K562 (cell line): ENCODE results near the gene C6orf141. TPM values are rescaled to one million over a fixed set of nuclear protein-coding genes. Genes with fewer than 3 reads are reported as not detected.
A peak's percentile ranks its signal among the peaks of the same experiment; 100 is the strongest.

Experiments
- ATAC-seq: fragments of 200-7000 bp; cut with Tn5 transposase; 3 replicates; pipeline ENCODE4 v1.9.1; 2020; ENCODE audit warnings: moderate library complexity
- BruUV-seq: library from RNA; stranded (reverse); fragments of 400-500 nt; replicated peaks from 2 replicates; lab custom pipeline; 2021; lab: Mats Ljungman, UMichigan
- CTCF ChIA-PET: fragments of 300-600 bp; formaldehyde crosslinking; extraction: SDS; loops from one replicate; lab custom pipeline; 2021; ENCODE audit warnings: low intra/inter-chr PET ratio; lab: Yijun Ruan, JAX
- POLR2A ChIA-PET: fragments of 300-600, 350-650 bp; sonication (Branson Sonifier 250); formaldehyde crosslinking; extraction: SDS; loops from one replicate; lab custom pipeline; 2021; ENCODE audit warnings: antibody characterized with exemption, inconsistent platforms; lab: Yijun Ruan, JAX
- DNase-seq, 4 experiments: peaks; one replicate each; pipeline versions ENCODE4 v3.0.0 to v3.0.0-alpha.2; 2011 to 2018; ENCODE audit warnings: low spot score in 3 of 4, mixed read lengths in 3 of 4; ENCODE audit errors: extremely low read depth in 1 of 4
- FAIRE-seq: peaks from 2 replicates; lab custom pipeline; 2011; peaks lifted over from hg19 to GRCh38; lab: Jason Lieb, UNC
- H2AFZ ChIP-seq: 2 replicates; pipeline ENCODE4 v1.6.0; 2011; ENCODE audit warnings: low read depth, low read length, control low read depth, inconsistent platforms
- H3K27ac ChIP-seq: fragments of 200-600 bp; 3 replicates; pipeline ENCODE4 v1.8.0; 2011; ENCODE audit warnings: low read depth, mild to moderate bottlenecking, control low read depth, inconsistent platforms, low read length, moderate library complexity, mixed read lengths; ENCODE audit errors: extremely low read depth
- H3K27me3 ChIP-seq, 2 experiments: fragments of 300-600 bp in 1 of 2; 2 replicates in 1 of 2; 3 replicates in 1 of 2; pipeline versions ENCODE4 v1.6.0 to v1.8.0; 2011; ENCODE audit warnings: inconsistent platforms in 2 of 2, low read length in 2 of 2, mild to moderate bottlenecking in 1 of 2, mixed read lengths in 1 of 2, moderate library complexity in 1 of 2; ENCODE audit not compliant: control insufficient read depth in 2 of 2, insufficient read depth in 2 of 2
- H3K36me3 ChIP-seq: fragments of 300-600 bp; 3 replicates; pipeline ENCODE4 v1.8.0; 2011; ENCODE audit warnings: mild to moderate bottlenecking, low read length, inconsistent platforms; ENCODE audit not compliant: control insufficient read depth, insufficient read depth
- H3K4me1 ChIP-seq, 2 experiments: fragments of 200-600 bp in 1 of 2; replicated peaks in 1 of 2; 2 replicates in 1 of 2; 3 replicates in 1 of 2; pipeline versions ENCODE4 v1.5.1 to v1.8.0; 2011; ENCODE audit warnings: inconsistent platforms in 2 of 2, low read length in 2 of 2, mild to moderate bottlenecking in 1 of 2, mixed read lengths in 1 of 2, moderate library complexity in 1 of 2; ENCODE audit not compliant: control insufficient read depth in 2 of 2, insufficient read depth in 2 of 2
- H3K4me2 ChIP-seq: 2 replicates; pipeline ENCODE4 v1.6.1; 2011; ENCODE audit warnings: low read length, control low read depth, inconsistent platforms, mixed read lengths; ENCODE audit not compliant: insufficient read depth
- H3K4me3 ChIP-seq: fragments of 200-600 bp; sonication (generic), shearing (Covaris generic); 2 replicates; pipeline ENCODE4 v1.5.1; 2016; ENCODE audit warnings: control low read depth, inconsistent platforms
- H3K79me2 ChIP-seq: fragments of 200-600 bp; 3 replicates; pipeline ENCODE4 v1.8.0; 2011; ENCODE audit warnings: low read length, inconsistent platforms; ENCODE audit not compliant: control insufficient read depth, insufficient read depth
- H3K9ac ChIP-seq, 2 experiments: 2 replicates each; pipeline versions ENCODE4 v1.6.0 to v1.6.1; 2011; ENCODE audit warnings: low read depth in 2 of 2, low read length in 2 of 2, control low read depth in 1 of 2, inconsistent platforms in 1 of 2, mild to moderate bottlenecking in 1 of 2, mixed read lengths in 1 of 2; ENCODE audit not compliant: insufficient read depth in 1 of 2
- H3K9me1 ChIP-seq: one replicate; pipeline ENCODE4 v1.6.0; 2011; ENCODE audit warnings: inconsistent platforms, mild to moderate bottlenecking, low read length, moderate library complexity; ENCODE audit not compliant: control insufficient read depth, insufficient read depth
- H3K9me3 ChIP-seq: replicated peaks from 2 replicates; pipeline ENCODE4 v1.5.1; 2011; ENCODE audit warnings: low read depth, low read length, inconsistent platforms; ENCODE audit not compliant: control insufficient read depth, insufficient read depth
- H4K20me1 ChIP-seq: replicated peaks from 2 replicates; pipeline ENCODE4 v1.6.1; 2011; ENCODE audit warnings: low read length, inconsistent platforms, mixed read lengths; ENCODE audit not compliant: control insufficient read depth, insufficient read depth
- CHD4 ChIP-seq: fragments of 200-600 bp; sonication (generic); IDR thresholded peaks from 3 replicates; pipeline ENCODE4 v1.6.1; 2012; ENCODE audit warnings: low read depth, mild to moderate bottlenecking, mixed read lengths, low read length, inconsistent platforms; ENCODE audit not compliant: insufficient read depth, insufficient replicate concordance, poor library complexity, severe bottlenecking
- KAT7 ChIP-seq: sonication (generic); formaldehyde crosslinking; IDR thresholded peaks from 2 replicates; pipeline ENCODE4 v1.8.0; 2022; ENCODE audit warnings: missing genetic modification reagents, mild to moderate bottlenecking, borderline replicate concordance
- MXI1 ChIP-seq: IDR thresholded peaks from 2 replicates; pipeline ENCODE4 v1.6.1; 2011; ENCODE audit warnings: low read depth, mild to moderate bottlenecking, improper control_type of control experiment, low read length
- MYNN ChIP-seq, 2 experiments: sonication (generic); formaldehyde crosslinking in 1 of 2; IDR thresholded peaks; 2 replicates each; pipeline versions ENCODE4 v1.5.0 to v1.6.1; 2016 to 2020; ENCODE audit warnings: antibody characterized with exemption in 1 of 2, missing genetic modification reagents in 1 of 2
- RNF219 ChIP-seq: fragments of 250-450 bp; sonication (Bioruptor Pico); IDR thresholded peaks from 2 replicates; pipeline ENCODE4 v1.5.0; 2022; ENCODE audit warnings: mild to moderate bottlenecking
- ZNF76 ChIP-seq: fragments of 250-450 bp; sonication (Bioruptor Pico); IDR thresholded peaks from 2 replicates; pipeline ENCODE4 v1.4.0; 2020; ENCODE audit warnings: mild to moderate bottlenecking, moderate library complexity, borderline replicate concordance
- ZSCAN32 ChIP-seq: fragments of 450-650 bp; formaldehyde crosslinking; IDR thresholded peaks from 2 replicates; pipeline ENCODE4 v1.4.0; 2020; ENCODE audit warnings: mild to moderate bottlenecking, moderate library complexity
- WGBS: fragments of 100-300 bp; shearing (Covaris generic); methylation state at CpG from one replicate; pipeline ENCODE4 v1.1.6; 2016; ENCODE audit warnings: low coverage, mixed read lengths; ENCODE audit not compliant: insufficient coverage; ENCODE audit errors: missing lambda C conversion rate; 5-methylcytosine and 5-hydroxymethylcytosine counted together
- in situ Hi-C: fragments of 300-500 bp; cut with MboI; formaldehyde crosslinking; loops from 4 replicates; pipeline ENCODE4 v1.15.0; 2018; ENCODE audit warnings: inconsistent platforms, mixed read lengths
- intact Hi-C: fragments of 100-400 bp; cut with micrococcal nuclease; formaldehyde crosslinking; loops from 2 replicates; pipeline ENCODE4 v1.14.2; 2022
- polyA plus RNA-seq, 8 experiments: library from polyadenylated mRNA; depleted of rRNA in 4 of 8; stranded (reverse) in 5 of 8; unstranded in 3 of 8; fragments of >200 nt; fragmentation: Nextera tagmentation in 2 of 8; fragmentation: Illumina TruSeq in 1 of 8; extraction: Ambion mirVana in 2 of 8; extraction: Trizol in 1 of 8; gene quantifications; 2 replicates each; pipeline versions ENCODE4 v1.2.1 to v1.2.3, GENCODE V29; 2011 to 2014; ENCODE audit warnings: inconsistent platforms in 1 of 8, missing spikeins in 1 of 8
- total RNA-seq, 7 experiments: library from RNA; depleted of rRNA in 6 of 7; stranded (reverse); fragments of >200 nt in 6 of 7; fragmentation: Illumina TruSeq in 2 of 7; extraction: Trizol in 2 of 7; gene quantifications; 2 replicates each; pipeline versions ENCODE4 v1.2.1 to v1.2.3, GENCODE V29; 2011 to 2021; ENCODE audit warnings: low replicate concordance in 1 of 7

C6orf141 gene
- total and polyA plus RNA-seq, 9 of the 15 experiments (the other 6 are each of a cell fraction or from before 2014, with no cell fraction given) = not detected

GRCh38 chr6:49541936-49542335 is 8.5 kb upstream of the C6orf141 start:
- H3K9me1 ChIP-seq = no peaks in the 10 kb centered on the region
- FAIRE-seq (no peak), ATAC-seq (no peak), DNase-seq (no peak)
- in situ Hi-C loops (no loop called here), intact Hi-C loops (no loop called here)
- no peak for TF ChIP-seq CHD4
- TF ChIP-seq ZSCAN32 = no peak
- TF ChIP-seq KAT7 (CRISPR knock-in tag) = no peak
- TF ChIP-seq RNF219 (CRISPR knock-in tag) = no peak
- no peak for TF ChIP-seq ZNF76
- TF ChIP-seq MYNN (IDR thresholded peaks at IDR 0.05) = no peak
- no peak for TF ChIP-seq MYNN (CRISPR knock-in tag; IDR thresholded peaks at IDR 0.05)
- no peak for TF ChIP-seq MXI1
- WGBS = 63% methylated on average over 3 of the region's 3 CpGs
- no peaks in the 10 kb centered on the region for H3K79me2 ChIP-seq
- ChIA-PET CTCF (interaction anchor here (1.1 kb wide), 1 partner anchor 489 kb away, joined by 4 read pairs; no protein-coding TSS in a partner anchor), POLR2A (interaction anchor here (1.1 to 1.5 kb wide), 2 partner anchors 8 to 12 kb away, joined by 4 to 5 read pairs; no protein-coding TSS in a partner anchor)
- no peaks in the 10 kb centered on the region for H3K27me3 ChIP-seq
- H4K20me1 ChIP-seq = no peaks in the 10 kb centered on the region
- H2AFZ ChIP-seq = peak overlapping the region; percentile 40; the same call in 1 of the 2 replicates
- H3K27ac ChIP-seq = peak overlapping the region; percentile 59; the same call in 1 of the 3 replicates
- no peak overlapping the region for H3K9ac ChIP-seq
- H3K4me1 ChIP-seq = peaks cover 0 to 16% of the 10 kb centered on the region in 2 experiments; a peak in 2 of 5 replicates
- no peaks in the 10 kb centered on the region for H3K36me3 ChIP-seq
- no peak overlapping the region for H3K4me2 ChIP-seq
- no TSS peak for BruUV-seq
- H3K4me3 ChIP-seq = no peak overlapping the region
- H3K9me3 ChIP-seq = no peaks in the 10 kb centered on the region
